ENCODE results near the gene PRPH2. TPM values are rescaled to one million over a fixed set of nuclear protein-coding genes. Genes with fewer than 3 reads are reported as not detected.

Gene PRPH2
- total and polyA plus RNA-seq, 10 of the 15 experiments (the other 5 are each of a cell fraction or from before 2014, with no cell fraction given): 0.08 TPM; not detected in 9

DNA sequence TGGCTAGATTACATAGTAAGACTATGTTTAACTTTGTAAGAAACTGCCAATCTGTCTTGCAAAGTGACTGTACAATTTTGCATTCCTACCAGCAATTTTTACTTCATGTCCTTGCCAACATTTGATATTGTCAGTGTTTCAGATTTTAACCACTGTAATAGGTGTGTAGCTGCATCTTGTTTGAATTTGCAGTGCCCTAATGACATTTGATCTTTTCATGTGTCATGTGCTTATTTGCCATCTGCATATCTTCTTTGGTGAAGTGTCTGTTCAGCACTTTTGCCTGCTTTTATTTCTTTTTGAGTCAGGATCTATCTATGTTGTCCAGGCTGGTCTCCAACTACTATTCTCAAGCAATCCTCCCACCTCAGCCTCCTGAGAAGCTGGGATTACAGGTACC is 2.4 kb upstream of the PRPH2 start:
- DNase-seq (ENCODE audit: low read depth, low spot score) (no peak), FAIRE-seq (no peak), ATAC-seq (no peak)
- SMC1A ChIA-PET (ENCODE audit: uncharacterized antibody, unreplicated experiment): interaction anchor here (1.5 to 4.1 kb wide), 4 partner anchors 23 to 138 kb away, joined by 3 to 59 read pairs (median 14); no protein-coding TSS in a partner anchor
- Histone ChIP-seq H2AFZ (ENCODE audit: control insufficient read depth, low read depth, low read length) (no peak overlapping the region), H3K27ac (ENCODE audit: control insufficient read depth, insufficient read depth) (no peak overlapping the region), H3K4me2 (ENCODE audit: control insufficient read depth, insufficient read depth) (no peak overlapping the region), H3K9ac (ENCODE audit: control insufficient read depth, insufficient read depth, low read length) (no peak overlapping the region), H3K79me2 (ENCODE audit: control insufficient read depth, insufficient read depth, low read length) (no peaks in the 10 kb centered on the region), H3K27me3 (replicated peaks in 1 of 2; ENCODE audit: control insufficient read depth in 2 of 2, insufficient read depth in 2 of 2, low read length in 1 of 2) (no peaks in the 10 kb centered on the region), H3K36me3 (ENCODE audit: control insufficient read depth in 2 of 2, insufficient read depth in 2 of 2, low read length in 1 of 2) (no peaks in the 10 kb centered on the region), H3K9me3 (replicated peaks; ENCODE audit: control insufficient read depth, insufficient read depth, low read length) (no peaks in the 10 kb centered on the region), H3K4me3 (no peak overlapping the region), H3K4me1 (ENCODE audit: control insufficient read depth, insufficient read depth, low read length) (peaks cover 10% of the 10 kb centered on the region; the same call in 1 of the 2 replicates), H4K20me1 (ENCODE audit: control insufficient read depth, insufficient read depth) (no peaks in the 10 kb centered on the region)
- BruUV-seq (replicated peaks): no TSS peak
- CTCF ChIA-PET: interaction anchor here (0.9 to 3.9 kb wide), 6 partner anchors 21 to 419 kb away, joined by 4 to 99 read pairs (median 7); partner anchors contain the start of genes RPL7L1 and TBCC
- RAD21 ChIA-PET (ENCODE audit: unreplicated experiment): interaction anchor here (2.0 kb wide), 1 partner anchor 177 kb away, joined by 7 read pairs; no protein-coding TSS in a partner anchor
- intact Hi-C loops (cut with micrococcal nuclease; ENCODE audit: unreplicated experiment): no loop called here
- TF ChIP-seq POLR2AphosphoS2 (IDR thresholded peaks at IDR 0.05; ENCODE audit: low read depth, low read length) (no peak), FOXM1 (IDR thresholded peaks at IDR 0.05; ENCODE audit: low read depth, low read length) (no peak), SIX5 (IDR thresholded peaks at IDR 0.05; ENCODE audit: low read depth, low read length, severe bottlenecking) (no peak), PML (IDR thresholded peaks at IDR 0.05; ENCODE audit: low read length) (no peak), ASH2L (IDR thresholded peaks at IDR 0.05; ENCODE audit: borderline replicate concordance, low read depth) (no peak), BRCA1 (IDR thresholded peaks at IDR 0.05; ENCODE audit: low read depth, low read length) (no peak), CBX3 (IDR thresholded peaks at IDR 0.05; ENCODE audit: borderline replicate concordance, low read depth) (no peak), SUPT20H (IDR thresholded peaks at IDR 0.05; ENCODE audit: borderline replicate concordance, control insufficient read depth, low read depth, low read length) (no peak), SREBF1 (IDR thresholded peaks at IDR 0.05; ENCODE audit: low read length) (no peak), ESRRA (IDR thresholded peaks at IDR 0.05; ENCODE audit: low read length) (no peak), RAD21 (IDR thresholded peaks at IDR 0.05; ENCODE audit: insufficient read depth, low read depth, low read length) (no peak), RB1 (IDR thresholded peaks at IDR 0.05; ENCODE audit: borderline replicate concordance) (no peak), STAT3 (IDR thresholded peaks at IDR 0.05; ENCODE audit: low read depth, low read length) (no peak), NR2C2 (IDR thresholded peaks at IDR 0.05; ENCODE audit: borderline replicate concordance, control insufficient read depth, insufficient read length, low read depth) (no peak), CHD1 (IDR thresholded peaks at IDR 0.05; ENCODE audit: low read depth, low read length) (no peak), HCFC1 (IDR thresholded peaks at IDR 0.05; ENCODE audit: low read length) (no peak)
- TF ChIP-seq, protein P1, sequence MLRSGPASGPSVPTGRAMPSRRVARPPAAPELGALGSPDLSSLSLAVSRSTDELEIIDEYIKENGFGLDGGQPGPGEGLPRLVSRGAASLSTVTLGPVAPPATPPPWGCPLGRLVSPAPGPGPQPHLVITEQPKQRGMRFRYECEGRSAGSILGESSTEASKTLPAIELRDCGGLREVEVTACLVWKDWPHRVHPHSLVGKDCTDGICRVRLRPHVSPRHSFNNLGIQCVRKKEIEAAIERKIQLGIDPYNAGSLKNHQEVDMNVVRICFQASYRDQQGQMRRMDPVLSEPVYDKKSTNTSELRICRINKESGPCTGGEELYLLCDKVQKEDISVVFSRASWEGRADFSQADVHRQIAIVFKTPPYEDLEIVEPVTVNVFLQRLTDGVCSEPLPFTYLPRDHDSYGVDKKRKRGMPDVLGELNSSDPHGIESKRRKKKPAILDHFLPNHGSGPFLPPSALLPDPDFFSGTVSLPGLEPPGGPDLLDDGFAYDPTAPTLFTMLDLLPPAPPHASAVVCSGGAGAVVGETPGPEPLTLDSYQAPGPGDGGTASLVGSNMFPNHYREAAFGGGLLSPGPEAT (IDR thresholded peaks at IDR 0.05; ENCODE audit: low read depth): no peak
- TF ChIP-seq, protein P2, sequence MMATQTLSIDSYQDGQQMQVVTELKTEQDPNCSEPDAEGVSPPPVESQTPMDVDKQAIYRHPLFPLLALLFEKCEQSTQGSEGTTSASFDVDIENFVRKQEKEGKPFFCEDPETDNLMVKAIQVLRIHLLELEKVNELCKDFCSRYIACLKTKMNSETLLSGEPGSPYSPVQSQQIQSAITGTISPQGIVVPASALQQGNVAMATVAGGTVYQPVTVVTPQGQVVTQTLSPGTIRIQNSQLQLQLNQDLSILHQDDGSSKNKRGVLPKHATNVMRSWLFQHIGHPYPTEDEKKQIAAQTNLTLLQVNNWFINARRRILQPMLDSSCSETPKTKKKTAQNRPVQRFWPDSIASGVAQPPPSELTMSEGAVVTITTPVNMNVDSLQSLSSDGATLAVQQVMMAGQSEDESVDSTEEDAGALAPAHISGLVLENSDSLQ (IDR thresholded peaks at IDR 0.05): no peak
- TF ChIP-seq, protein P3, sequence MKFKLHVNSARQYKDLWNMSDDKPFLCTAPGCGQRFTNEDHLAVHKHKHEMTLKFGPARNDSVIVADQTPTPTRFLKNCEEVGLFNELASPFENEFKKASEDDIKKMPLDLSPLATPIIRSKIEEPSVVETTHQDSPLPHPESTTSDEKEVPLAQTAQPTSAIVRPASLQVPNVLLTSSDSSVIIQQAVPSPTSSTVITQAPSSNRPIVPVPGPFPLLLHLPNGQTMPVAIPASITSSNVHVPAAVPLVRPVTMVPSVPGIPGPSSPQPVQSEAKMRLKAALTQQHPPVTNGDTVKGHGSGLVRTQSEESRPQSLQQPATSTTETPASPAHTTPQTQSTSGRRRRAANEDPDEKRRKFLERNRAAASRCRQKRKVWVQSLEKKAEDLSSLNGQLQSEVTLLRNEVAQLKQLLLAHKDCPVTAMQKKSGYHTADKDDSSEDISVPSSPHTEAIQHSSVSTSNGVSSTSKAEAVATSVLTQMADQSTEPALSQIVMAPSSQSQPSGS (IDR thresholded peaks at IDR 0.05; ENCODE audit: low read length): no peak
- TF ChIP-seq, protein P4, sequence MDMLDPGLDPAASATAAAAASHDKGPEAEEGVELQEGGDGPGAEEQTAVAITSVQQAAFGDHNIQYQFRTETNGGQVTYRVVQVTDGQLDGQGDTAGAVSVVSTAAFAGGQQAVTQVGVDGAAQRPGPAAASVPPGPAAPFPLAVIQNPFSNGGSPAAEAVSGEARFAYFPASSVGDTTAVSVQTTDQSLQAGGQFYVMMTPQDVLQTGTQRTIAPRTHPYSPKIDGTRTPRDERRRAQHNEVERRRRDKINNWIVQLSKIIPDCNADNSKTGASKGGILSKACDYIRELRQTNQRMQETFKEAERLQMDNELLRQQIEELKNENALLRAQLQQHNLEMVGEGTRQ (IDR thresholded peaks at IDR 0.05; ENCODE audit: borderline replicate concordance, low read depth, low read length): no peak
- in situ Hi-C loops (cut with MboI): loop anchor here (5.0 kb wide), 1 partner anchor 152 kb away; the partner anchor contains the start of gene RPL7L1
- POLR2A ChIA-PET: no interaction called here

Data from GM12878 (cell line).